ENCODE results near the gene SPSB1.

The SPSB1 gene

GRCh38 chr1:9278585-9279153, 14.0 kb upstream of the SPSB1 start:
- H3K27me3 ChIP-seq (ENCODE audit: insufficient read depth, poor library complexity, severe bottlenecking): no peaks in the 10 kb centered on the region
- H3K4me3 ChIP-seq (ENCODE audit: severe bottlenecking): no peak overlapping the region
- TF ChIP-seq, protein P1, sequence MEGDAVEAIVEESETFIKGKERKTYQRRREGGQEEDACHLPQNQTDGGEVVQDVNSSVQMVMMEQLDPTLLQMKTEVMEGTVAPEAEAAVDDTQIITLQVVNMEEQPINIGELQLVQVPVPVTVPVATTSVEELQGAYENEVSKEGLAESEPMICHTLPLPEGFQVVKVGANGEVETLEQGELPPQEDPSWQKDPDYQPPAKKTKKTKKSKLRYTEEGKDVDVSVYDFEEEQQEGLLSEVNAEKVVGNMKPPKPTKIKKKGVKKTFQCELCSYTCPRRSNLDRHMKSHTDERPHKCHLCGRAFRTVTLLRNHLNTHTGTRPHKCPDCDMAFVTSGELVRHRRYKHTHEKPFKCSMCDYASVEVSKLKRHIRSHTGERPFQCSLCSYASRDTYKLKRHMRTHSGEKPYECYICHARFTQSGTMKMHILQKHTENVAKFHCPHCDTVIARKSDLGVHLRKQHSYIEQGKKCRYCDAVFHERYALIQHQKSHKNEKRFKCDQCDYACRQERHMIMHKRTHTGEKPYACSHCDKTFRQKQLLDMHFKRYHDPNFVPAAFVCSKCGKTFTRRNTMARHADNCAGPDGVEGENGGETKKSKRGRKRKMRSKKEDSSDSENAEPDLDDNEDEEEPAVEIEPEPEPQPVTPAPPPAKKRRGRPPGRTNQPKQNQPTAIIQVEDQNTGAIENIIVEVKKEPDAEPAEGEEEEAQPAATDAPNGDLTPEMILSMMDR (IDR thresholded peaks at IDR 0.05; ENCODE audit: poor library complexity, severe bottlenecking): no peak
- H3K4me1 ChIP-seq (ENCODE audit: insufficient read depth, poor library complexity, severe bottlenecking): peaks cover 23% of the 10 kb centered on the region
- H3K27ac ChIP-seq (ENCODE audit: poor library complexity, severe bottlenecking): no peak overlapping the region
- H3K36me3 ChIP-seq (ENCODE audit: low read depth): no peaks in the 10 kb centered on the region
- no peaks in the 10 kb centered on the region for H3K9me3 ChIP-seq (ENCODE audit: severe bottlenecking)
- ATAC-seq (ENCODE audit: low read depth): no peak
- DNase-seq (ENCODE audit: low spot score): no peak

DNA sequence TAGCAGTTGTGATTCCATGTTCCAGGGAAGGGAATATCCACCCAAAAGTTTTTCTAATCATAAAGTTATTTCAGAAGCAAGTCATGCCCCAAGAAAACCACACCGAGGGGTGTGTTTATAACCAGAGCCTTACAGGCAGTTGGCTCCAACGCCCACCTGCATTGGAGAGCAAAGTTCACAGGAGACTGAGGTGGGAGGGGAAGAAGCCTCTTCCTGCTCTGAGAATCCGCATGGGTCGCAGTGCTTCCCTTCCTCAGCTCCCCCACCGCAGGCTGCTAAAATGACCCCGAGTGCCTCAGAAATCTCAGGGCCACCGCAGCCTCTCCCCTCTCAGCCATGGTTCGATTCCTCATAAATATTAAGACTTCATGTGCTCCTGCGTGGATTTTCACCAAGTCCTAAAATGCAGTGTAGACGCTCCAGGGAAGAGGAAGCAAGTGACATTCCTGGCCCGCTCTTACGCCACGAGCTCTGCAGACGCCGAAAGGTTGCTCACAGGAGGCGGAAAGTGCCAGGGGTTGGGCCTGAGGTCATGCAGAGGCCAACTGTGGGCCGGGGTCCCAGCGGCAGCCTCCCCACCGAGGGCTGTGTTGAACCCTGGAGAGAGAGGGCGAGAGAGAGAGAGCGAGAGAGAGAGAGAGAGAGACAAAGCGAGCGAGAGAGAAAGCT, 13.4 kb upstream of the SPSB1 start:
- no peak for DNase-seq (ENCODE audit: low spot score)
- TF ChIP-seq, protein P1 (IDR thresholded peaks at IDR 0.05; ENCODE audit: poor library complexity, severe bottlenecking): no peak
- no peak overlapping the region for H3K27ac ChIP-seq (ENCODE audit: poor library complexity, severe bottlenecking)

DNA sequence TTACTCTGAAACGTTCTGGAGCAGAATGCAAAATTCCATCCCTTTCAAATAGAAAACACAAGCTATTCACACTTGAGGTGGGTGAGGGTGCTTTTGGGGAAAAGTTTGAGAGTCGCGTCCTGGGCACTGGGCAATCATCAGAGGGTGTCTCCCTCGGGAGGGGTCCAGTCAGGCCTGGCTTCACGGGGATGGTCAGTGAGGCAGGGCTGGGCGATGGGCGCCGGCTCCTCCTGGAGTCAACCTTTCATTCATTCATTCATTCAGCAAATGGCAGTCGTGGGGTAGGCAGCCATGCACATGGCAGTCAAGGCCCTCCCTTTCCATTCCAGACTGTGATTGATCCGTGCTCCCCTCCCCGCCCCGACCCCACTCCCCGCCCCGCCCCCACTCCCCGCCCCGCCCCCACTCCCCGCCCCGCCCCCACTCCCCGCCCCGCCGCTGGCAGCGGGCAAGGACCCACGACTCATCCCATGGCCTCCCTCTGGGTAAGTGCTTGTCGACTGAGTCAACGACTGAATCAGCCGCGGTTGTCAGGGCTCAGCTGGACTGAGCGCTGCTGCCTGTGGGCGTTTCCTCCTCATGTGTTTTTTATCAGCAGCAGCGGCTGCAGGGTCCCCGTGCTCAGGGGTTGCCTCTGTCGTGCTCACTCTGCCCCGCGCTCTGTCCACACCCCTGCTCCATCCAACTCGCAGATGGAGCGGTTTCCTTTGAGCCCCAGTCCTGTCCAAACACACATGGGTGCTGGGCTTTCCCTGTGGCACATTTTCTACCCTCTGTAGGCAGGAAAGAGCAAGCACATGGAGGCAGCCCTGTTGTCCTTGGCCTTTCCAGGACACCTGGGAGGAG, 12.5 kb upstream of the SPSB1 start:
- TF ChIP-seq, protein P1 (IDR thresholded peaks at IDR 0.05; ENCODE audit: poor library complexity, severe bottlenecking): no peak
- Histone ChIP-seq H3K27ac (ENCODE audit: poor library complexity, severe bottlenecking) (peak overlapping the region; percentile 33), H3K36me3 (ENCODE audit: low read depth) (no peaks in the 10 kb centered on the region), H3K9me3 (ENCODE audit: severe bottlenecking) (no peaks in the 10 kb centered on the region), H3K4me1 (ENCODE audit: insufficient read depth, poor library complexity, severe bottlenecking) (peaks cover 21% of the 10 kb centered on the region), H3K4me3 (ENCODE audit: severe bottlenecking) (no peak overlapping the region), H3K27me3 (ENCODE audit: insufficient read depth, poor library complexity, severe bottlenecking) (no peaks in the 10 kb centered on the region)
- ATAC-seq (ENCODE audit: low read depth) (peak; percentile 94), DNase-seq (ENCODE audit: low spot score) (peak; percentile 94)

More for the DNA sequence above, 13.4 kb upstream of the SPSB1 start:
- ATAC-seq (ENCODE audit: low read depth): no peak
- Histone ChIP-seq H3K27me3 (ENCODE audit: insufficient read depth, poor library complexity, severe bottlenecking) (no peaks in the 10 kb centered on the region), H3K36me3 (ENCODE audit: low read depth) (no peaks in the 10 kb centered on the region), H3K9me3 (ENCODE audit: severe bottlenecking) (no peaks in the 10 kb centered on the region), H3K4me1 (ENCODE audit: insufficient read depth, poor library complexity, severe bottlenecking) (peaks cover 23% of the 10 kb centered on the region), H3K4me3 (ENCODE audit: severe bottlenecking) (no peak overlapping the region)

- Histone ChIP-seq H3K27me3 (ENCODE audit: insufficient read depth, poor library complexity, severe bottlenecking) (no peaks in the 10 kb centered on the region), H3K4me1 (ENCODE audit: insufficient read depth, poor library complexity, severe bottlenecking) (peaks cover 11% of the 10 kb centered on the region), H3K4me3 (ENCODE audit: severe bottlenecking) (no peak overlapping the region), H3K9me3 (ENCODE audit: severe bottlenecking) (no peaks in the 10 kb centered on the region), H3K36me3 (ENCODE audit: low read depth) (no peaks in the 10 kb centered on the region), H3K27ac (ENCODE audit: poor library complexity, severe bottlenecking) (peak overlapping the region; percentile 33)
- ATAC-seq (ENCODE audit: low read depth) (no peak), DNase-seq (ENCODE audit: low spot score) (no peak)
- TF ChIP-seq, protein P1 (IDR thresholded peaks at IDR 0.05; ENCODE audit: poor library complexity, severe bottlenecking): no peak
Measured at GRCh38 chr1:9281071-9281827, 11.4 kb upstream of the SPSB1 start.
